GM18873 (cell line): ENCODE measurements around the gene BORCS5.
"Not testable (repeated sequence)": the region's sequence is repeated elsewhere in the genome, so short reads cannot be mapped to it uniquely, and the experiment has no call there.

Source experiments
- ATAC-seq: cut with Tn5 transposase; IDR thresholded peaks from one replicate; pipeline ENCODE4 v1.9.1; 2021; ENCODE audit warnings: mild to moderate bottlenecking, moderate library complexity, moderate number of reproducible peaks; ENCODE audit not compliant: unreplicated experiment, low FRiP score

BORCS5 gene

DNA sequence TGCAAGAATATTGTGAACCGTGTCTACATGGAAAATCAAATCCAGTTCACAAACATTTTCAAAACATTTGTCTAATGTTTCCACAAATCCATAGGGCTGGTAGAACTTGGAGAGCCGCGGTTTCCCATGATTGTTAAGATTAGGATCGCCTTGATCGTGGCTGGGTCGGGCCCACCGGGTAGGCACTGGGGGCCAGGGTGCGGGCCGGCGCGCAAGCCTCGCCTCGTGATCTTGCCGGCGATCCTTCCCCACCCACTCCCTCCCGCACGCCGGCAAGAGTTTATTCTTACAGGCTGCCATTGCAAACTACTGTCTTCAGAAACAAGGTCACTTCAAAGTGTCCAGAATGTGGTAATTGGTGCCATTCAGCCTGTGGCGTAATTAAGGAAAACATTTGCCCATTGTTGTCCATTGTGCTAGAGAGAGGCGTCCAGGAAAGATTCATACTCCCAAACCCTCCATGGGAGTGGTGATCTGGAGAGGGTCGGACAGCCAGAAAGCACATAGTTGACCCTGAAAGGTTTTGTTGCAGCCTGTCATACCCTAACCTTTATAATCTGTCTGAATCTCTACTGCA, 95.5 kb downstream of the BORCS5 start:
- ATAC-seq, result no peak

DNA sequence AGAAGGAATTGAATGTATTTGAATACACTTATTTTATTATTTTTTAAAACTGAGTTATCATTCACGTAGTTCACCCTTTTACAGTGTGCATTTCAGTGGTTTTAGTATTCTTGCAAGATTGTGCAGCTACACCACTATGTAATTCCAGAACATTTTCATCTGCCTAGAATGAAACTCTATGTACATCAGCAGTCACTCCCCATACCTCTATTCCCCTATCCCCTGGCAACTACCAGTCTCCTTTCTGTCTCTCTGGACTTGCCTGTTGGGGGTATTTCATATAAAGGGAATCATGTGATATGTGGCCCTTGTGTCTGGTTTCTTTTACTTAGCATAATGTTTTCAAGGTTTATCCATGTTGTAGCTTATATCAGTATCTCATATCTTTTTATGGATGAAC, 96.8 kb downstream of the BORCS5 start:
- no peak for ATAC-seq

DNA sequence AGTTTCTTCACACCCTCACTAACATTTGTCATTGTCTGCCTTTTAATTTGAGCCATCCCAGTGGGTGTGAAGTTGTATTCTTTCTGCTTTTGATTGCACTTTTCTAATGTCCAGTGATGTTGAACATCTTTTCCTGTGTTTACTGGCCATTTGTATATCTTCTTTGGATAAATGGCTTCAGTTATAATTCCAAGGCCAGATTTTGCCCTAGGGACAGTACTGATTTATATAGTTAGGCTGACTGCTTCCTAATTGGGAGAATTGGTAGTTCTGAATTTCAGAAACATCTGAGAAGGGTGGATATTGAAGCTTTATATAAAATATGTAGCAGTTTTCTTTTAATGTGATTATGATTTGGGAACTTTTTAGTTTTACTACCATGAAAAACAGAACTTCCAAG, 97.4 kb downstream of the BORCS5 start:
- ATAC-seq, result no peak

DNA sequence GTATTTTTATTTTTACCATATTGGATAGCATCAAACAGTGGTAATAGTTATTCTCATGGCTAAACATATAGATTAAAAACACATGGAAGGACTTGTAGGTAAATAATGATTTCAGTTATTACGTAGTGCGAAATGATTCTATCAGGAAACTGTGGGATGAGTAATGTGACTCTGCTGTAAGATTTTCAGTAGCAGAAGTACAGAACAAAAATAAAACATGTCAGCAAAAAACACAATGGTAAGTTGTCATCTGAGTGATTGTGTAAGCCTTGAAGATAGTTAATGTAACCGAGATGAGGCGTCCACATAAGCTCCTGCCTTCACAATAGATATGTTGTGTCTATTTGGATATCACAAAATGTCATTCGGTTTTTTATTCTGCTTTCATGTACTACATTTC, 99.8 kb downstream of the BORCS5 start:
- no peak for ATAC-seq

DNA sequence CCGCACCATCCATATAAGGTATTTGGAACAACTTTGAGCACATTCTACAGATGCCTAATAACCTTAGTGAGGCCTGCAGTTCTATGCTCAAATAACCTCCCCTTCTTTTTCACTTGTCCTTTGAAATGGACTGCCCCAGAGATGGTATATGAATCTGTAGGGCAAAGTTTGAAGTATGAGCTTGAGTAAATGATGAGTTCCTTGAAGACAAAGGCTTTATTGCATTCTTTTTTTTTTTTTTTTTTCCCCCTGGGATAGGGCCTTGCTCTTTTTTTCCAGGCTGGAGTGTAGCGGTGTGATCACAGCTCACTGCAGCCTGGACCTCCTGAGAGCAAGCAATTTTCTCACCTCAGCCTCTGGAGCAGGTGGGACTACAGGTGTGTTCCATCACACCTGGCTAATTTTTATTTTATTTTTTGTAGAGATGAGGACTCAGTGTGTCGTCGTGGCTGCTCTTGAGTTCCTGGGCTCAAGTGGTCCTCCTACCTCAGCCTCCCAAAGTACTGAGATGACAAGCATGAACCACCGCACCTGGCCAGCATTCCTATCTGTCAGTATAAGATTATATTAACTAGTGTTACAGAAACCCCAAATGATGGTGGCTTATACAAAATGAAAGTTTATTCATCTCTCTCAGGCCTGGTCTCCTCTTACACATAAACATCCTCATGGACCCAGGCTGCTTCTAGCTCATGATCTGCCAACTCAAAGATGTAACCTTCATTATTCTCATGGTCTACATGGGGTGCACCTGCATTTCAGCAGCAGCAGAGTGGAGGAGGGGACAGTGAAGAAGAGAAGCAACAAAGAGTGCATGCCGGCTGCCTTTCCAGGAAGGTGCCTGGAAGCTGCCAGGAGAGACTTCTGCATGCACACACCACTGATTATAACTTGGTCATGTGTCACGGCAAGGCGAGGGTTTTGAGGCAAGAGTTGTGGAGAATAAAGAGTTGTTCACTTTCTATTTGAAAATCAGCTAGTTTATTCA, 104.4 kb downstream of the BORCS5 start:
- no peak for ATAC-seq

DNA sequence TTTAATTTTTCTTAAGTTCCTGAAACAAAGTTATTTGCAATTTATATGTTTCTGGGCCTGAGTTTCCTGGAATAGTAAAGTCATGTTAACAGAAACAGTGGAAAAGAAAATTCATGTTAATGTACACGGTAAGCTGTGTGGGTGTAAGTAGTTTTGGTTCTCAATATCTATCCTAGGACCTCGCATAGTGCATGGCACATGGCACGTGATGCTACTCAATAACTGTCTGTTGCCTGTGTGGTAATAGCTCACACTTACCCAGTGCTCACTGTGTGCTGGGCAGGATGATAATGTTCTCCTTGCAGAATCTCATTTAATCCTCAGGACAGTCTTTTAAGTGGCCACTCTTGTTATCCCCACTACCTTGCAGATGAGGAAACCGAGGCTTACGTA, 105.0 kb downstream of the BORCS5 start:
- no peak for ATAC-seq

DNA sequence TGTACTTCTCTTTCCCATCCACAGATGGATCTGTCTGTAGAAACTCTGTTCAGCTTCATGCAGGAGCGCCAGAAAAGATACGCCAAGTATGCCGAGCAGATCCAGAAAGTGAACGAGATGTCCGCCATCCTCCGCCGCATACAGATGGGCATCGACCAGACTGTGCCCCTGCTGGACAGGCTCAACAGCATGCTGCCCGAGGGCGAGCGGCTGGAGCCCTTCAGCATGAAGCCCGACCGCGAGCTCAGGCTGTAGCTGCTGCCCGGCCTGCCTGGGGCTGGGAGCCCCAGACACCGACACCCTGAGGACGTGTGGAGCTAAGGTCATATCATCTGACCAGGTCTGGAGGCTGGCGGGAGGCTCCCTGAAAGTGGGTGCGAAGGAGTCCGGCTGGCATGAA, 108.6 kb downstream of the BORCS5 start:
- no peak for ATAC-seq

DNA sequence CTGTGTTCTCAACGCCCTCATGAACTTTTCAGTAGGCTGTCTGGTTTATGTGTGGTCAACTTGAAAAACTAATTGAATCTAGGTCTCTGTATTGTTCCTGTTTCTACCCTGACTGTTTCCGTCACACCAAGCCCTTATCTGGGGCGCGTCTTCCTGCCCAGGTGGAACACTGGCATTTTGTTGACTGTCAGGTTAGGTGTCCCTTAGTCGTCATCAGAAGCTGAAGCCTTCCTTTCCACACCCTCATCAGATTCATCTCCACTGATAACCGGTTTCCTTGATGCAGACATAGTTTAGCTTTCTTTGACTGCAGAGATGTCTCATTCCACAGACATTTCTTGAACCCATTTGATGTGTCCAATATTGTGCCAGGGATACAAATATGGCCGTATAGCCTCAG, 109.3 kb downstream of the BORCS5 start:
- ATAC-seq, result no peak

DNA sequence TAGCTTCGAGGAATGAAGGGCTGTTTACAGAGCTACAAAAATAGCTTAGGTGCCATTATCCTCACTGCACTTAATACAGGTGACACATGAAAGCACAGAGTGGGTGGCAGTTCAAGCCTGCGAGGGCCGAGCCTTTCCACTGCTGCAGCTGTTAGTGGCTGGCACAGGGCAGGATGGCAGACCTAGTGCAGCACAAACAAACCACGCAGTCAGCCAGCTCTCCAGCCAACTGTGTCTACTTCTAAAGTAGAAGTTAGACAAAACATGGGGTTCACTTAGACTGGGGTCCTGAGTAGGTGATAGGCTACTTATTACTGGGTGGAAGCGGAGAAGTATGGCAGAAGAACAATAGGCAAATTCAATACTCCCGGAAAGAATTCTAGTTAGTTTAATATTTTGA, 110.4 kb downstream of the BORCS5 start:
- no peak for ATAC-seq

DNA sequence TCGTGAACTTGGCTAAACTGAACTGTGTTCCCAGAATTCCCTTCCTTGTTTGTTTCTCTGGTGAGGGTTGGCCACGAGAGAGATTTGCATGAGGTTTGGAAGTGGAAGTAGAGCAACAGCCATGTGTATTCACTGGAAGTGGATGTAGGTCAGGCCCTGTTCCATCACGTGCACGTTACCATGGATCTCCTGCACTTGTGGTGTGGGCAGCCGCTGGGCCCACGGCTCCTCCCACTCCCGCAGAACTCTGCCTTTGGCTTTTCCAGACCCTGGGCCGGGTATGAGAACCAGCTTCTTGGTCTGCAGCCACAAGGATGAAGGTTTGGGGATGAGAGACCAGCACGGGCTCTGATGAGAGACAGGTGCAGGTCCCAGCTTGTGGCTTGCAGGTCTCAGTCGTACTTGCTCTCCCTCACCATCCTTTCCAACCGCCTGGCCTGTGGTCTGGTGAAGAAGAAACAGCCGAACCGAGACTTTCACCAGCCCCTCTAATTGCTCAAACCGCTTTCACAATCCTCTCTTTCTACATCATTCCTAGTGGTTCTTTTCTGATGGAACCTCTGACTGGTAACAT, 110.9 kb downstream of the BORCS5 start:
- no peak for ATAC-seq

DNA sequence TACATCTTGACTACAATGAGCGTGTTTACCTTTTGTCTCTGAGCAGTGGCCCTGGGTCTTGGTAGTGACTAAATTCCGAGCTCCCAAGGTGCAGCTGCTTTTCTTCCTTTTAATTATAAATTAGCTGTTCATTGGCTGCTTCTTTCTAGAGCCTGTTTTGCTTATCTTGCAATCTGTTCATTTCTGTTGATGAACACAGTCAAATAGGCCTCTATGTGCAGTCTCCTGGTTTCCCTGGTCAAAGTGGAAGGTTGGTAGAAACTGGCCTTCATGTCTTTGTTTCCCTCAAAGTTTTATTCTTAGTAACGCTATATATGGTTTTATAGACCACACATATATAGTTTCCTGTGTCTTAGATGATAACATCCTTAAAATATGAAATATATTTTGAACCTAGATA, 111.7 kb downstream of the BORCS5 start:
- ATAC-seq, result no peak

DNA sequence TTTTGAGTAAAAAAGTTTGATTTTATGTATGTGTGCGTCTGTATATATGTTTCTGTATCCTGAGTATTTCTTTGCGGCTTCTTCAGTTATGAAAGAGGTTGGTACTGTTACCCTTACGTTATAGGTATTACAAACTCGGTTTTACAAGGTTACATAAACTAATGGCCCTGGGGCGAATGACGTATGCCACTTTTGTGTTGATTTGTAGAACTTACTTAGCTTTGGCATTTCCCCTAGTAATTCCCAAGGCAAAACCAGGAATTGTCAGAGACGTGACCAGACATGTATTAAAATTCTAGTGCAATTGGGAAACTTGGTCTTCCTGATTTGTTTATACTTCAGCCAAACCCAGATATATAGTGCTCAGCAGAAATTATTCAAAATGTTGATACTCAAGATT, 112.5 kb downstream of the BORCS5 start:
- no peak for ATAC-seq

DNA sequence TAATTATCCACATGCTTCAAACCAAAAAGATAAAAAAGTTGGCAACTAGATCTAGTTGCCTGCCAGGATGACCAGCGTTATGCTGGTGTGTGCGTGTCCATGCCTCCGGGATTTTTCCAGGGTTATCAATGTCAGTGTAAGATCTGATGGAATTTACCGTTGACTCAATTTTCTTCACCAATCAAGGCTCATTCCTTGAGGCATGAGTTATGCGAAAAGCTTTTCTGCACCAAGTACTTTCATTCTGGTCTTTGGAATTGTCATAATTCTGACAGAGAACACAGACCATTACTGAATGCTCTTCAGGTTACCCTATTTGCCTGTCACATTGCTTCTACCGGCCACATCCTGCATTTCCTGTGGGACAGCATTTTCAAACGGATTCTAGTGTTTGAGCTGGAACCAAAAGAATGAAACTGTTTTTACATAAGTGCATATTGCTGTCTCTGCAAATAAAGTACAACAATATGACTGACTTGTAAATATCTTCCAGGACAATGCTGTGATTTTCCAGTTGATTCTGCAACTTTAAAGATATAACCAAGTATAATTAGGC, 114.0 kb downstream of the BORCS5 start:
- ATAC-seq, result no peak

DNA sequence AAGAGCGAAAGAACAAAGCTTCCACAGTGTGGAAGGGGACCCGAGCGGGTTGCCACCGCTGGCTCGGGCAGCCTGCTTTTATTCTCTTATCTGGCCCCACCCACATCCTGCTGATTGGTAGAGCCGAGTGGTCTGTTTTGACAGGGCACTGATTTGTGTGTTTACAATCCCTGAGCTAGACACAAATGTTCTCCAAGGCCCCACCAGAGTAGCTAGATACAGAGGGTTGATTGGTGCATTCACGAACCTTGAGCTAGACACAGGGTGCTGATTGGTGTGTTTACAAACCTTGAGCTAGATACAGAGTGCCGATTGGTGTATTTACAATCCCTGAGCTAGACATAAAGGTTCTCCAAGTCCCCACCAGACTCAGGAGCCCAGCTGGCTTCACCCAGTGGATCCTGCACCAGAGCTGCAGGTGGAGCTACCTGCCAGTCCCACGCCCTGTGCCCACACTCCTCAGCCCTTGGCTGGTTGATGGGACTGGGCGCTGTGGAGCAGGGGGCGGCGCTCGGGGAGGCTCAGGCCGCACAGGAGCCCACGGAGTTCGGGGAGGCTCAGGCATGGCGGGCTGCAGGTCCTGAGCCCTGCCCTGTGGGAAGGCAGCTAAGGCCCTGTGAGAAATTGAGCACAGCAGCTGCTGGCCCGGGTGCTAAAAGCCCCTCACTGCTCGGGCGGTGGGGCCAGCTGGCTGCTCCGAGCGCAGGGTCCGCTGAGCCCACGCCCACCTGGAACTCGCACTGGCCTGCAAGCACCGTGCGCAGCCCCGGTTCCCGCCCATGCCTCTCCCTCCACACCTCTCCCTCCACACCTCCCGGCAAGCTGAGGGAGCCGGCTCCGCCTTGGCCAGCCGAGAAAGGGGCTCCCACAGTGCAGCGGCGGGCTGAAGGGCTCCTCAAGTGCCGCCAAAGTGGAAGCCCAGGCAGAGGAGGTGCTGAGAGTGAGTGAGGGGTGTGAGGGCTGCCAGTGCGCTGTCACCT, 115.4 kb downstream of the BORCS5 start:
- not testable (repeated sequence) for ATAC-seq

DNA sequence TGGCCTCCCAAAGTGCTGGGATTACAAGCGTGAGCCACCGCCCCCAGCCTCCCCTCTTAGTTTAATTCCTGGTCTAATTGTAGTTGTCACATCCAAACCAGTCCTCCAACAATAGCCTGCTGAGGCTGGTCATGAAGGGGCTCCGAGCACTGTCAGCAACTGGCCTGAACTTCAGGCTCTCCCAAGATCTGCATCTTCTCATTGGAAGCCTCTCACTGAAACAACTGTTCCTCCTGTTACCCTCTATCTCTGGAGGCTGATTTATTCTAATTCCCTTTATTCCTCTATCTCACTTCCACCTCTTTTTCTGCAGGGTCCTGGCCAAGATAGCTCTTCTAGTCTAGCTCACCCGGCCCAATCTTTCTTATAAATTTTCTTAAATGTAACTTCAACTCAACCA, 116.3 kb downstream of the BORCS5 start:
- ATAC-seq, result no peak

DNA sequence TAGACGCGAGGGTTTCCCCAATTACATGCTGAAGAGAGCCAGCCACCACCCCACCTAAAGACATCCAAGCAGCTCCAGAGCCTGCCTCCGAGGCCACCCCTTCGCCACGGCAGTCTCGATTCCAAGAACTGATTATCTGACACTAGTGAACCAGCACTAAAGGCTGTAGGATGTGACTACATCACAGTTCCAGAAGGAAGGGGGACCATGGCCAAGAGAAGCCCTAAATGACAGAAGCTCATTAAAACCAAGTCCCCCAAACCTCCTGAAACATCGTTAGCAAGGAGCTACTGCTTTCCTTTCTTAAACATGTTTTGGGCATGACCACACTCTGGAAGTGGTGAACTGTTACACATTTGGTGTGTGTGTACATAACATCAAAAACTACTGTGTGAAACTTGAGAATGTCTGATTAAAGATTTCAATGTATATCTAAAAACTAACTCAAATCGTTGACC, 117.6 kb downstream of the BORCS5 start:
- ATAC-seq, result no peak

DNA sequence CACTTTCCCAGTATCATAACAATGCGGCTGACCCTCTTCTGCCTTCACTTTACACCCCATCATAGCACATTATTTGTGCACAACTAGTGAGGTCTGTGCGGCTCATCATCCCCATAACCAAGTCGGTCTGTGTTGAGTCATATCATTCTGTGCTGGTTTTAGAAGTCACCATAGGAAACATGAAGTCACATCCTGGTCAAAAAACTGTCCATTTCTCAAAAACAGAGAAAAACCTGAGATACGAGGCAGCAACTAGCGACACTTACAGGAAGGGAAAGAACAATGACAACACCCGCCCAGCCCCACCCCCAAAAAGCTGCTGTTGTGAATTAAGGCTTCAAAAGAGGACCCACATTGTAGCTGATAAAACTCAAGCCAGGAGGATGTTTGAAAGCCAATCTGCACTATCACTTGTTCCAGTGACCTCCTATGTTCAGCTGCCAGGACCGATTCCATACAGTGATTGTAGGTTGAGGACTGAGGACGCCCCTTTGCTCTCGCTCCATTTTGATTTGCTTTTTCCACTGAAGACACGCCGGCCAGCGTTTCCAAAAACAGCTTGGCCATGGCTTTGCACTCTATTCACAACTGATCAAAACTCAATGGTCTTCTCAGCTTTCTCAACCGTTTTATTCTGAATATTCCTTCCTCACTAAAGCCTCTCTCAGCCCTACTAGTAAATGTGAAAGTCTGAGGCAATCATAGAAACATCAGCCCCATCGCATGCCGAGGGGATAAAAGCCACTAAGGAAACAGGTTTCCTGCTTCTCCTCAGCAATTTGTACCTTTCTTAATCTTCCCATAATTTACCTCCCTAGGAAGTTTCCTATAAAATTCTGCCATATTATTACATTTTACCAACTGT, 118.3 kb downstream of the BORCS5 start:
- peak; percentile 92 for ATAC-seq

DNA sequence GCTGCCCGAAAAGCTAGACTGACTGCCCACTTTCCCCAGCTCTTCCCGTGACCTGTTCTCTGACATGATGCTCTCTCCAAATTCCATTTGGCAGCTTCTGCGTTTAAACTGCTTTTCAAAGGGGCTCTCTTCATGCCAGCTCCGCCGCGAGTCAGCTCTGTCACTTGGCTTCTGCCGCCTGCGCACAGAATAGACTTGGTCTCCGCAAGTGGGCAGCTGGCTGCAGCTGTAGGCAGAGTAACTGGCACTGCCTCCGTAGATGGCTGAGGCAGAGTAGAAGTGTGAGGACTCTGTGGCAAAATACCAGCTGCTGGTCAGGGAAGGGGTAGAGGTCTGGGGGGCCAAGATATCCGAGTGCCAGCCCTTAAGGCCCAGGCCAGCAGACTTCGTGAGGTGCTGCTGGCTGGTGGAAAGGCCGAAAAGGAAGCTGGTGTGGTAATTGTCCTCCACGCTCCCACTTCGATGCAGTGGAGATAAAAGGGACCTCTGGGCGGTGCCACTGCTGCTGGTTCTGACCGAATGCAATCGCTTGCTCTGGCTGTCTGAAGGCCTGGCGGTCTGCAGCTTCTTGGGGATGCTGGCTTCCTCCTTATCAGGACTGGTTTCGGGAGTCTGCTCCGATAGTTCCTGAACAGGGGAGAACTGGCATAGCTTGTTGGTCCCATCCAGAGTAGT, 120.1 kb downstream of the BORCS5 start:
- ATAC-seq, result no peak

DNA sequence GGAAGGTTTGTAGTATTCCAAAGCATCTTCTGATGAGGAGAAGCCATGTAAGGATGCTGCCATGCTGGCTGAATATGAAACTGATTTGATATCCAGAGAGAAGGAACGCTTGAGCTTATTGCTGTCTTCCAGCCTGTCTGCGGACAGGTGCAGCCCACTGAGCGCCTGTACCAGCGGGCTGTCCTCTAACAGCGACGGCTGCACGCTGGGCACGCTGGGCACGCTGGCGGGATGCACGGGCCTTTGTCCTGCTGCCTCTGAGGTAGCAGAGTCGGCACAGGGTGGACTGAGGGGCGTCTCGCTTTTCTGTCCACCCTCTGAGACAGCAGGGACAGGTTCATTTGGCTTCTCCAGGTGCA, 120.6 kb downstream of the BORCS5 start:
- ATAC-seq, result no peak
